NCI-H510A treated with DMSO at 0.1 percent for 48 hours (cell line): ENCODE measurements around the gene TBXAS1.
"Not testable (repeated sequence)": the region's sequence is repeated elsewhere in the genome, so short reads cannot be mapped to it uniquely, and the experiment has no call there.

ENCODE experiments used
- DNase-seq: peaks from one replicate; lab custom pipeline; 2025; lab: John Stamatoyannopoulos, UW

The TBXAS1 gene

DNA sequence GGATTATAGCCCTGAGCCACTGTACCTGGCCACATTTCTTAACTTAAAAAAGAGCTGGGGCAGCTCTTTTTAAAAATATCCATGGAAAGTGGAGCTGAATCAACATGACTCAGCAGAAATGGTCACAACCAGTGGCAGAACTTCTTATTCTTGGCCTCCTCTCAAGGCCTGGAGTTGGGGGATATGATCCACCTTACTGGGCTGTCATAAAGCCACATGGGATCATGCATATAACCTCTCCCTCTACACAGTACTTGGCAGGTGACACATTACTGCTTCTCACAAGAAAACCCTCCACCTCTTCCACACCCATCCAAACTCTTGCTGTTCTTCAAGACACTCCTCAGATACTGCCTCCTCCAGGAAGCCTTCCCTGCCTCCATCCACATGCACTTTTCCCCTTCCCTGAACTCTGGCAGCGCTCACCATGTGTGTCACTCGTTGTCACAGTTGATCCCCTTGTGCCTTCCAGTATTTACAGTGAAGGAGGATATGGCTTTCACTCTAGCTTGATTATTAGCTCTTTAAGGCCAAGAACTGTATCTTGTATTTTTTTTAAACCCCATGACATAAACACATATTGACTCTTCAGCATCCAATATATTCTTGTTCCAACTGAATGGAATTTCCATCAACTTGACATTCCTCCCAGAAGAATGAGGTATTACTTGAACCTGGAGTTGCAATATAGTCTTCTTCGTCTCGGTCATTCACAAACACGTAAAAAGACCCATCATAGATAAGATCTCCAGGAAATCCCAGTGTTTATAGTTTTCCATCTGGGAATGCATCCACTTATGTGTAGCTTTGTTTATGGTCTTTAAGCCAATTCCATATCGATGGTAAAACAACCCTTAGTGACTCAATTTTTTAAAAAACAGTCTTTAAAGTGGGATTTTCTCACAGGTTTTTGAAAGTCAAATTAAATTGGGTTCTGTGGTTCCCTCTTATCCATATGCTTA is 85.5 kb downstream of the TBXAS1 start:
- no peak for DNase-seq

DNA sequence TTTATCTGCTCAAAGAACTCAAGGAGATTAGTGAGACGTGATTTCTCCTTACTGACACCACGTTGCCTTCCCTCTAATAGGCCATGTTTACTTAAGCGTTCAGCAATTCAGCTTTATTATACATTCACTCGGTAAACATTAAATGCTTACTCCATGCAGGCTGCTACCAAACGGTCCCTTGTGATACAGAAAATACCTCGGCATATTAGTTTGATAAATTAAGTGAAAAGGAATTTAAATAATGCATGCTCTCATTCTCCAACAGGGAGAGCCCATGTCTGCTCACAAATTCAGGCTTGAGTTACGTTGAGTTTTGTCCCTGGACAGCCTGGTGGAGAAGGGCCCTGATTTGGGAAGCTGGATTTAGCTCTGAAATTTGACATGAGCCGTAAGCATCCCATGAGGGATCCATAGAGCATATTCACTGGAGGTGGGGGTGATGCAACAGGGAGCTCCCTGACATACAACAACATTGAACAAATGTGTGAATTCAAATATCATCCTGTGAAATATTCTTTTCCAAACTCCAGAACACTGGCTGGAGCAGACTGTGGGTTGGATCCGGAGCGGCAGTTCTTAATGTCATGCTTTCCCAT is 86.3 kb downstream of the TBXAS1 start:
- no peak for DNase-seq

DNA sequence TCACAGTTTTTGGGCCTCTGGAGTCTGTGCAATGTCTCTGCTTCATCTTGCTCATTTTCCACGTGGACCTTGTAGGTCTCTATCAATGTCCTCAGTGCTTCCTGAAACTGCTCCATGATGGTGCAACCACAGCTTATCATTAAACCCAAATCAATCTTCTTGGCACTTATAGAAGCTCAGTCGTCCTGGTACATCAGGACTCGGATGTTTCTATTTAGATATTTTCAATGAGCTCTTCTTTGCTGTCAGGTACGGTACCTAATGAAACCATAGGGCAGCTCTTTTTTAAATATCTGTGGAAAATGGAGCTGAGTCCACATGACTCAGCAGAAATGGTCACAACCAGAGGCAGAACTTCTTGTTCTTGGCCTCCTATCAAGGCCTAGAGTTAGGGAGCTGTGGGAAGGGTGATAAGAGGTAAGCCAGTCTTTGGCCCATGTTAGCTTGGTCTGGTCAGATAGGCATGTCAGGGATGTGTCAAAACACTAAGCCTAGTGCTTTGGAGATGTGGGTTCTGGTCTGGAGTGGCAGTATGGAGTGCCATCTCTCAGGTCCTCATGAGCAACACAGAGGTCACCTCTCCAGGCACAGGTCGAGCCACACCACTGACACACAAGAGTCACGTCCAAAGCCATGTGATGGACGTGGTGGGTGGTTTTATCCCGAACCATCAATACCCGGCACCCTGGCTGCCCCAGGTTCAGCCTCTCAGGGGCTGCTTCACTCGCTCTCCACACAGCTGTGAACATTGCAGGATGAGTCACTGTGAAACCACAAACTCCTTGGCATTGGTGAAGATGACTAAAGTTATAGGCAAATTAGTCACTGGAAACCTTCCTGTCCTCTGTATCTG is 87.0 kb downstream of the TBXAS1 start:
- DNase-seq = no peak

DNA sequence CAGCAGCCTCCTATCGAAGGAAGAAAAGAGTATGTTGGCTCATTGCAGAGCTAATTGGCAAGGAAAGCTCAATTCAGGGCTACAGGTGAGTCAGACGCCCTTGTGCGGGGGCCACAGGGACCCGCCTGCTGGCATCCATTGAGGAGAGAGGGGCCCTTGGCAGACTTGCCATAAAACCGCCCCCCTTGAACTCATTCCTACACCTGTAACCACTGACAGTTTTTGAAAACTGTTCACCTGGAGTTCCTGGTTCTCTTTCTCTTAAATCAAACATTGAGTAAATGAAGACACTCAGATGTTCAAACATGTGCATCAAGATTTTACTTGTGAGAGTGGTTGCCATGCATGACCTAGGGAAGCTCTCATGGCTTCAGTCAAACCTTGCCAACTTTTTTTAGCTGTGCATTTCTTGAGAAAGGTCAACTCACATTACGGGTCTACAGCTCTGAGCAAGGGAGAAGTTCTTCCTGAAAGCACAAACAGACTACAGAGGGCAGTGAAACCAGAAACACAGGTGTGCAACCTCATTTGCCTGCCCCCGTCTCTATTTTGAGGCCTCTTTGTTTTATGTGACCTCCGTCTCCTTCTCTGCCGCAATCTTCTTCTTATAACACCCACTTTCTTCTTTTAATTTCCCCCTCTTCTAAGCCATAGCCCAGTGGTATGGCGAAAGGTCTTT is 87.8 kb downstream of the TBXAS1 start:
- DNase-seq = no peak

DNA sequence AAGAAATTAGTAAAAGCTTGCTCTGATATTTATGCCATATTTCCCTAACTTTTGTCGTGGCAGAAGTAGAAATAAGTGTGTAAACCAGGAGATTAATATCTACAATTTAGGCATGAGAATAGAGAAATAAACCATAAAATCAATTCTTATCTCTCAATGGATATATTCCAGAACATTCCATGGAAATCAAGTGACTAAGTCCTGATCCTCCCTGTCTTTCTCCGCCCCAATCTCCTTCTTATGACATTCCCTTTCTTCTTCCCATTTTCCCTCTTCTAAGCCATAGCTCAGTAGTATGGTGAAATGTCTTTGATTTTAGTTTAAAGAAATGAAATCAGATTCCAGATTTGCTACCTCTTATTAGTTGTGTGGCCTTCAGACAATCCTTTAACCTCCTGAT is 88.8 kb downstream of the TBXAS1 start:
- DNase-seq = no peak

DNA sequence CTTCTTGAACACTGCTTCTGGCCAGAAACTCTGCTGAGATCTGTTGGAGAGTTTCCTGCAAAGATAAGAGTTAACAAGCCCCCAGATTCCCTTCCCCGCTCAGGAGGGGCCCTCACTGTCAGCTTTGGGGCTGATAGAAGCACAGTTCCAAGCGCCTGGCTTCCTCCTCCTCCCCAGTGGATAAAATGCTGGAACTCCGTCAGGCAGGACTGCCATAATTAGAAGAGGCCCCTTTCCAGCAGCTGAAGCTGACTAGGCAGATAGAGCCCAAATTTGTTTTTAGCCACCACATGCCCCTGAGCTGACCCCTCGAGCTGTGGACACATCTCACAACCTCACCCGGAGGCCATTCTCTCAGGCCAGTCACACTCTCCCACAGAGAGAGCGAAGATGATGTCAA is 89.4 kb downstream of the TBXAS1 start:
- no peak for DNase-seq

DNA sequence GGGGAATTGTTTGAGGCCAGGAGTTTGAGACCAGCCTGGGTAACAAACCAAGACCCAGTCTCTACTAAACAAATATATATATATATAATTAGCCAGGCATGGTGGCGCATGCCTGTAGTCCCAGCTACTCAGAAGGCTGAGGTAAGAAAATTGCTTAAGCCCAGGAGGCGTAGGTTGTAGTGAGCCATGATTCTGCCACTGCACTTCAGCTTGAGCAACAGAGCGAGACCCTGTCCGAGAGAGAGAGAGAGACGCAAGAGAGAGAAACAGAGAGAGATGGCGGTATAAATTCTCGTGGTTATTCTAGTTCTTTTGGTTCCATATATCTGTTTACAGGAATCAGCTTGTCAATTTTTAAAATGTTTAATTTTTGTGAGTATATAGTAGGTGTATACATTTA is 94.0 kb downstream of the TBXAS1 start:
- DNase-seq = no peak

DNA sequence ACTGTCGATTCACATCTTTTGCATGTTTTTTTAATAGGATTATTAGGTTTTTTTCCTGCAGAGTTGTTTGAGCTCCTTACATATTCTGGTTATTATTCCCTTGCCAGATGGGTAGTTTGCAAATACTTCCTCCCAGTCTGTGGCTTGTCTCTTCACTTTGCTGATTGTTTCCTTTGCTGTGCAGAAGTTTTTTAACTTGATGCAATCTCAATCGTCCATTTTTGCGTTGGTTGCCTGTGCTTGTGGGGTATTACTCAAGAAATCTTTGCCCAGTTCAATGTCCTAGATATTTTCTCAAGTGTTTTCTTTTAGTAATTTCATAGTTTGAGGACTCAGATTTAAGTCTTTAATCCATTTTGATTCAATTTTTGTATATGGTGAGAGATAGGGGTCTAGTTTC is 95.4 kb downstream of the TBXAS1 start:
- DNase-seq = no peak

DNA sequence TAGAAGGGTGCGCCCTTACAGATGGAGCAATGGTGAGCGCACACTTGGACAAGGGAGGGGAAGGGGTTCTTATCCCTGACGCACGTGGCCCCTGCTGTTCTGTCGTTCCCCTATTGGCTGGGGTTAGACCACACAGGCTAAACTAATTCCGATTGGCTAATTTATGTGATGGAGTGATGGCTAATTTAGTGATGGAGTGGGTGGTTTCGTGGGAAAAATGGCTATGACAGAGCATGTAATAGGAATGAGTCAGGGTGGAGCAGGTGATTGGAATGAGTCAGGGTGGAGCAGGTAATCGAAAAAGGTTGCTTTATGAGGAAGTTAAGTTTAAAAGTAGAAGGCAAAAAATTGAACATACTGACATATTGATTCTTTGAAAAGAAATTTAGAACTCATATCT is 100.2 kb downstream of the TBXAS1 start:
- DNase-seq = not testable (repeated sequence)

DNA sequence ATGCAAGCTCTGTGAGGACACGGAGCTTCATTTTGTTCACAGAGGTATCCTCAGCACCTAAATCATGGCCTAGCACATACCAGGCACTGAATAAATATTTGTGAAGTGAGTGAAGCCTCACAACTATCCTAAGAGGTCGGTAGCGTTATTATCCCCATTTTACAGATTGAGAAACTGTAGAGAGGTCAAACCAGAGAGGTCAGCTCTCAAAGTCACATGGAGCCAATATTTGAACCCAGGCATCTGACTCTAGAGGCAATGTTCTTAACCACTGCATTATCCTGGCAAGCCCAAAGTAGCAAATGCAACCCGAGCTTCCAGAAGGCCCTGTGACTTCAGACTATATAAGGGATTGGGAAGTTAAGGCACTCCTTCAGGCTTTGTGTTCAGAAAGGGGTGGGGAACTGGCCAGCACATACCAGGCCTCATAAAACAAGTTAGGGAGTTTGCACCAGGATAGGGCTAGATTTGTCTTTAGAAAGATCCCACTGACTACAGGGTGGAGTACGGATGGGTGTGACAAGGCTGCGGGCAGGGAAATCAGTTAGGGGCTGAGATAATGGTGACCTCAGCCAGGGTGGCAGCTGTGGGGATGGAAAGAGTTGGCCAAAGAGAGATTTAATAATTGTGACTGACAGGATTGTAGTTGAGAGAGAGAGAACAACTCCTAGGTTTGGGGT is 101.4 kb downstream of the TBXAS1 start:
- DNase-seq = no peak

DNA sequence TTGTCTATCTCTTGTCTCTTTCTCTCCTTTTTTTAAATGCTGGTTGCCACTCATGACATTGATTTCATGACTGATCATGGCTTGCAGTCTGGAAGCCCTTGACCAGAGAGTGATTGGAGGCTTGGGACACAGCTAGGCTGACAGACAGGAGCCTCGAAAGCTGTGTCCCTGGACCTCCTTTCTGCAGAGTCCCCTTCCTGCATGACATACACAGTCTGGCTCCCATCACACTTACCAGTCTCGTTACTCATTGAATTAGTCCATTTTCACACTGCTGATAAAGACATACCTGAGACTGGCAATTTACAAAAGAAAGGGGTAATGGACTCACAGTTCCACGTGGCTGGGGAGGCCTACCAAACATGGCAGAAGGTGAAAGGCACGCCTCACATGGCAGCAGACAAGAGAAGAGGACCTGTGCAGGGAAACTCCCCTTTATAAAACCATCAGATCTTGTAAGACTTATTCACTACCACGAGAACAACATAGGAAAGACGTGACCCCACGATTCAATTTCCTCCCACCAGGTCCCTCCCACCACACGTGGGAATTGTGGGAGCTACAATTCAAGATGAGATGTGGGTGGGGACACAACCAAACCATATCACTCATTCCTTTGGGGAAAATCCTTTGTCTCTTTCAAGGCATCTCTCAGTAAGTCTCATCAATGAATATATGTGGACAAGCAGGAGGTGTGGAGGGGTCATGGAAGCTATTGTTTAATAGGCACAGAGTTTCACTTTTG is 102.3 kb downstream of the TBXAS1 start:
- no peak for DNase-seq

DNA sequence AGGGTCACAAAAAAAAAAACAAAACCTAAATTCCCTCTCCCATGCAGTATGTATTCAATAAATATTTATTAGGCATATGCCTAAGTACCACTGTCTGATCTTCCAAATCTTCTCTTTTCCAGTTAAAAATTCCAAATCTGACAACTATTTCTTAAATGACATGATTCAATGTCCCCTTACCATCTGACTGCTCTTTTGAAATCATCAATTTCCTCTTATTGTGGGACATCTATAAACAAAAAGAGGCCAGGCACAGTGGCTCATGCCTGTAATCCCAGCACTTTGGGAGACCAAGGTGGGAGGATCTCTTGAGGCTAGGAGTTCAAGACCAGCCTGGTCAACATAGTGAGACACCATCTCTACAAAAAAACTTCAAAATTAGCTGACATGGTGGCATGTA is 103.5 kb downstream of the TBXAS1 start:
- DNase-seq = no peak

DNA sequence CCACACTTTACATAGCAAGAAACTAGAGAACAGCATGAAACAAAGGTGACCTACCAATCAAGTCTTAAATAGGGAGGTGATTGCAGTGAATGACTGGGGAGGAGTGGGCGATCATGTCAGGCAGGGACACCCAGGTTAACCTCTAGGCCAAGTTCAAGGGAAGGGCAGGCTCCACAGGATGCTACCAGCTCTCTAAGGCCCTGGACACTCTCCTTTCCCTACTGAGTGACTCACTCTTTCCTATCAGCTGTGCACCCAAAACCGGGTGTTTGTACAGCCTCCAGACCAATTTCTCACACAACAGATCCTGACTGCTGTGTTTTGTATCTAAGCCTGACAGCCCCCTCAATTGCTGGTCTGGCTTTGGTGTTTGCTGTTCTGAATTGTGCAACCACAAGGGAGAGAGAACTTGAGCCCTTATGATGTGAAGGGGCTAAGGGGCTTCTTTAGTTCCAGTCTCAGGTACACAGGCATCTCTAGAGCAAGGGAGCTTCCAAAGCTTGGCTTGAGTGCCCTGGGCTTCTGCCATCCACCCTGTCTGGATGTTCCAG is 107.8 kb downstream of the TBXAS1 start:
- no peak for DNase-seq

DNA sequence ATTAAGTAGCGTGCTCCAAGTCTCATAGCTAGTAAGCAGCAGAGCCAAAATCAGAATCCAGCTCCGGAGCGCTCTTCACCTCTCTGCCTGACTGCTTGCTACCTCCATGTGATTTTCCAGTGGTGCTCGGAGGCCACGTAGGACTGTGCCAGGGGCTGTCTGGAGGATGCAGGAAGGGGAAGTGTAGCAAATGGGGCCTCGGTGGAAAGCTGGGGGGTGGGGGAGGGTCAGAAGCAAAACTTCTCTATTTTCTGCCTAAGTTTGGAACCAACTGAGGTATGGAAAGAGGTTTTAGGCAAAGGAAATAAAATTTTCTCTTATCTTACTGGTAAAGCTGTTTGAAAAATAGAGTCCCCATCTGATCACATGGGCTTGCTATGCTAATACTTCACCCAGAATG is 108.7 kb downstream of the TBXAS1 start:
- DNase-seq = no peak

DNA sequence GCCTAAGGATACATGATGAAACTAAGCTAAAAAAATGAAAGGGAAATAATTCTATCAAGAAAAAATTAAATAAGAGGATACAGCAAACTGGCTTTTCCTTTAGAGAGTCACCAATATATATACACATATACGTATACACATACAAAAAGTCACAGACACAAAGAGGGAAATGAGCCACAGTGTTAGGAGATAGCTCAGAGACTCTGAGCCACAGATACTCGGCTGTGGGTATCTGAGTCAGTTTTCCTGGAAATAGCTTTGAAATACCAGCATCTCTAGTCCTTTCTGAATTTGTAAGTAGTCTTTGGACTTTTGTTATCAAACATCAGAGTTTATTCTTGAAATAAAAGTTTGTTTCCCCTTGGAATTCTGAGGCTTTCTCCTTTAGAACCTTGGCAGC is 111.8 kb downstream of the TBXAS1 start:
- no peak for DNase-seq

DNA sequence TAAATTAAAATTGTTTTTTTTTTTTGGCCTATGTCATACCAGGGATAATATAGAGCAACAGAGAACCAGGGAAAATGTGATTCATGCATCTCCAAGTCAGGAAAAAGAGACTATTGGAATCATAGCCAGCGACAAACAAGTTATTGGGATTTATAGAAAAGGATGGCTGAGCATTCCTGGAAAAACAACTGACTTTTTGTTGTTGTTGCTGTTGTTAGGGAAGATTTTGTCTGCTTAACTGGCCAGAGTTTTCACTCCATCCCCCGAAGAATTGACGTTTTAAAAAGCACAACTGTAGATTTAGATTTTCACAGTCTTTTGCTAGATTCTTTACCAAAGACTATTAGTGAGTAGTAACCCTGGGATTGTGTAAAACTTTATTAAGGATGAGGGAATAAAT is 112.4 kb downstream of the TBXAS1 start:
- DNase-seq = no peak

DNA sequence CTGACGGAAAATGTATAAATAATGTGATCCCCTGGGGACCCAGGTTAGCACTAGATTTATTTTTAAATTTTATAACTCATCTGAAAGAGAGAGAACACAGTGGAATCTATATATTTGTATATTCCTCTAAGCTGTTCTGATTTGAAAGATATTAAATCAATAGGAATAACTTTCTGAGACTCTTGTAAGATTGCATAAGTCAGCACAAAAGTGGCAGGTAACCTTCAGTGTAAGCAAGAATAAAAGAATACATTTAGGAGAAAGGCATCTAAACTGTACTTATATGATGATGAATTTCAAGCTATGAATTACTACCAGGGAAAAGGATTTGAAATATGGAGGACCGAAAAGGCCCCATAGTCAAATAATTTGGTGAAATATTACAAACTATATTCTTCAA is 112.8 kb downstream of the TBXAS1 start:
- DNase-seq = no peak

DNA sequence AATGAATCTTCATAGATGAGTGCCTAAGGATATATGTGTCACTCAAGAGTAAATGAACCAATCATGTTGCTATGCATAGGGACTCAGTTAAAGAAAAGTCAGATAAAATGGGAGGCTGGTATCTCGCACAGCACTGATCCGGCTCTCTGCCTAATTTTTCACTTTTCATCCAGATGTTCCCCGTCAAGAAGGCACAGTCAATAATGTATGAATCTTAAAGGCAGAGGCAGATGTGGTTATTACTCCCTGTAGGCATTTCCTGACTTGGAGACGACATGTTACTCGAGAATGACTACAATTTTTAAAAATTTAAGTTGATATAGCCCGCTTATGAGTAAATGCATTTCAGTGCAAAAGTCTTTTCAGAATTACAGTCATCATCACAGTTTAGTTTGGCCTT is 113.6 kb downstream of the TBXAS1 start:
- DNase-seq = no peak

DNA sequence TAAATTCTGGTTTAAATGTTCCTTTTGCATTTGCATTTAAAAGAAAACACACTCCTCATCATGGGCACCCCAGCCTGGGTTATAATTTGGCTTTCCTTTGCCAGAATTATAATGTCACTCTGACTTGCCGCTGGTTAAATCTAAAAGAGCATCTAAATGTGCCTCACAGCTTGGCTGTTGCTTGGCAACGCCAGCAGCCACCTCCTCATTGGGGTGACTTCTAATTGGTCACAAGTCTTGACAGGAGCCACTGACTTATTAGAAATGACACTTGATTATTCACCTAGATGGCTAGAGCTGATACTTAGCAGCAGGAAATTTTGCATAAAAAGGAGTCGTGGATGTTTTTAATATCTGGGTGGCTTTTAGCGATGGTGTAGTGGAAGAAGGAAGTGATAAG is 114.3 kb downstream of the TBXAS1 start:
- DNase-seq = no peak

DNA sequence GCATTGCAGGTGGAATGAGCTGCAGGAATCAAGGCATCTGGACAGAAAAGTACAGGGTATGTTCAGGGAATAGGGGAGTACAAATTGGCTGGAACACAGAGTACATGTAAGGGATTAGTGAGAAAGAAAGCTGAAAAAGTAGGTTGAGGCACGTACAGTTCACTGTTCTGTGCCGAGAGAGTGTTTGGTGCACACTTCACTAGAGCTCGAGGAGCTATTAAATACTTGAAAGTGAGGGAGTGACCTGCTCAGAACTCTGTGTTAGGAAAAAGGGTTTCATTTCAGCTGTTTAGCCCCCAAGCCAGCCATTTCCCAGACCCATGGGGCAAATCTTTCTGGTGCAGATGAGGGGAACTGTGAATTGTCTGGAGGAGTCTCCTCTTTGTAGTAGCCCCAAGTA is 115.2 kb downstream of the TBXAS1 start:
- no peak for DNase-seq

DNA sequence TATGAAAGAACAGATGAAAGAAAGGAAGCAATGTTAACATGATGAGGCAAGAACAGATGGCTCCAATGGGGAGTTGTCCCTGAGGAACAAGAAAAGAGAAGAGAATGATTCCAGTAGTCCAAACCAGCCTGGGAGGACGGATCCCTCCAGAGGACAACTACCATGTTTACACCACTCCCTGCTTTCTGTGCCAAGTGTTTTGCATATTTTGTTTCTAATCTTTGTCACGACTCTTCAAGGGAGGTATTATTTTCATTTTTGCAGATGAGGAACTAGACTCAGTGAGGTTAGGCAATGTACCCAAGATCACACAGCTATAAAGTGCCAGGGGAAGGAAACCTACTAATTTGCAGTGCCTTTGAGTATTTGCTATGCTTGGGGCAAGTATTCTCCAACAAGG is 117.5 kb downstream of the TBXAS1 start:
- DNase-seq = no peak
